HepG2 (cell line): ENCODE measurements around the gene LIPH. TPM values are rescaled to one million over a fixed set of nuclear protein-coding genes. Genes with fewer than 3 reads are reported as not detected.

Experiments used
- ATAC-seq: fragments of 200-7000 bp; cut with Tn5 transposase; 3 replicates; pipeline ENCODE4 v1.9.1; 2020; ENCODE audit warnings: mild to moderate bottlenecking, moderate library complexity
- BruUV-seq: library from RNA; stranded (reverse); fragments of 400-500 nt; replicated peaks from 2 replicates; lab custom pipeline; 2021; lab: Mats Ljungman, UMichigan
- CTCF ChIA-PET: fragments of 300-600 bp; formaldehyde crosslinking; extraction: SDS; loops from one replicate; lab custom pipeline; 2021; ENCODE audit warnings: low total read pairs, inconsistent platforms, low intra/inter-chr PET ratio; lab: Yijun Ruan, JAX
- POLR2A ChIA-PET: fragments of 350-600 bp; sonication (Branson Sonifier 250); formaldehyde crosslinking; loops from one replicate; lab custom pipeline; 2020; ENCODE audit warnings: antibody characterized with exemption, inconsistent platforms; lab: Yijun Ruan, JAX
- DNase-seq: peaks from one replicate; pipeline ENCODE4 v3.0.0-alpha.2; 2015; ENCODE audit warnings: low spot score
- FAIRE-seq: peaks from 3 replicates; lab custom pipeline; 2011; peaks lifted over from hg19 to GRCh38; lab: Jason Lieb, UNC
- H2AFZ ChIP-seq: one replicate; pipeline ENCODE4 v1.6.1; 2011; ENCODE audit warnings: low read length, inconsistent platforms
- H3K27ac ChIP-seq: fragments of 300-600 bp; 3 replicates; pipeline ENCODE4 v1.8.0; 2011; ENCODE audit warnings: mixed run types, mild to moderate bottlenecking, mixed read lengths, low read length, inconsistent platforms; ENCODE audit not compliant: insufficient read depth; ENCODE audit errors: extremely low read length
- H3K27me3 ChIP-seq, 2 experiments: fragments of 200-600 bp in 1 of 2; 2 replicates in 1 of 2; 3 replicates in 1 of 2; pipeline versions ENCODE4 v1.6.0 to v1.8.0; 2011; ENCODE audit warnings: low read length in 2 of 2, mild to moderate bottlenecking in 2 of 2, moderate library complexity in 2 of 2, inconsistent platforms in 1 of 2; ENCODE audit not compliant: insufficient read depth in 2 of 2, control insufficient read depth in 1 of 2
- H3K36me3 ChIP-seq, 2 experiments: fragments of 200-600 bp in 1 of 2; replicated peaks in 1 of 2; 2 replicates in 1 of 2; 3 replicates in 1 of 2; pipeline versions ENCODE4 v1.5.1 to v1.8.0; 2011; ENCODE audit warnings: low read length in 2 of 2, inconsistent platforms in 1 of 2; ENCODE audit not compliant: insufficient read depth in 2 of 2, control insufficient read depth in 1 of 2
- H3K4me1 ChIP-seq: 2 replicates; pipeline ENCODE4 v1.5.1; 2012; ENCODE audit warnings: low read length, inconsistent platforms; ENCODE audit not compliant: insufficient read depth
- H3K4me2 ChIP-seq: 2 replicates; pipeline ENCODE4 v1.6.0; 2011; ENCODE audit warnings: low read depth, low read length, inconsistent platforms
- H3K4me3 ChIP-seq, 3 experiments: fragments of 200-600 bp in 1 of 3; sonication (generic), shearing (Covaris generic) in 1 of 3; replicated peaks in 1 of 3; 2 replicates each; pipeline ENCODE4 v1.5.1; 2011 to 2016; ENCODE audit warnings: low read length in 3 of 3, inconsistent platforms in 2 of 3, low read depth in 2 of 3, mild to moderate bottlenecking in 2 of 3, control low read depth in 1 of 3, mixed read lengths in 1 of 3; ENCODE audit not compliant: insufficient read depth in 1 of 3
- H3K79me2 ChIP-seq: one replicate; pipeline ENCODE4 v1.6.1; 2011; ENCODE audit warnings: low read length, inconsistent platforms; ENCODE audit not compliant: insufficient read depth
- H3K9ac ChIP-seq: 2 replicates; pipeline ENCODE4 v1.6.0; 2011; ENCODE audit warnings: mild to moderate bottlenecking, low read depth, low read length, inconsistent platforms; ENCODE audit not compliant: insufficient read depth
- H3K9me3 ChIP-seq: 2 replicates; pipeline ENCODE4 v1.5.1; 2012; ENCODE audit warnings: mild to moderate bottlenecking, low read length
- H4K20me1 ChIP-seq: 2 replicates; pipeline ENCODE4 v1.6.0; 2011; ENCODE audit warnings: inconsistent platforms, mild to moderate bottlenecking, low read length, moderate library complexity; ENCODE audit not compliant: insufficient read depth
- EHMT2 ChIP-seq: fragments of 200-600 bp; sonication (generic); IDR thresholded peaks from 2 replicates; pipeline ENCODE4 v1.7.0; 2017; ENCODE audit warnings: antibody characterized with exemption, low read depth, low read length, borderline replicate concordance
- IKZF5 ChIP-seq: IDR thresholded peaks from 2 replicates; pipeline ENCODE4 v1.6.1; 2018; ENCODE audit warnings: missing genetic modification reagents, mild to moderate bottlenecking, missing compliant biosample characterization
- ISX ChIP-seq: sonication (generic); formaldehyde crosslinking; conservative IDR thresholded peaks from 2 replicates; pipeline ENCODE4 v1.5.0; 2020; ENCODE audit warnings: missing genetic modification reagents
- NCOA2 ChIP-seq: sonication (generic); formaldehyde crosslinking; IDR thresholded peaks from 2 replicates; pipeline ENCODE4 v1.8.0; 2022; ENCODE audit warnings: inconsistent platforms
- POGZ ChIP-seq: sonication (generic); formaldehyde crosslinking; IDR thresholded peaks from 2 replicates; pipeline ENCODE4 v1.4.0; 2020; ENCODE audit warnings: mild to moderate bottlenecking, missing genetic modification reagents
- PPARG ChIP-seq: conservative IDR thresholded peaks from 2 replicates; pipeline ENCODE4 v1.6.1; 2016; ENCODE audit warnings: missing biosample characterization, missing genetic modification reagents
- RFX5 ChIP-seq: IDR thresholded peaks from 2 replicates; pipeline ENCODE4 v1.6.1; 2011; ENCODE audit warnings: low read depth, low read length, improper control_type of control experiment
- SP140L ChIP-seq: sonication (generic); formaldehyde crosslinking; IDR thresholded peaks from 2 replicates; pipeline ENCODE4 v1.4.0; 2020; ENCODE audit warnings: missing genetic modification reagents, borderline replicate concordance
- SRSF9 ChIP-seq: fragments of 200-400 bp; formaldehyde crosslinking; IDR thresholded peaks from 2 replicates; pipeline ENCODE4 v1.6.1; 2018; ENCODE audit warnings: borderline replicate concordance, mild to moderate bottlenecking, low read depth, low read length; ENCODE audit not compliant: insufficient read depth, poor library complexity, severe bottlenecking
- ZBTB2 ChIP-seq: sonication (generic); formaldehyde crosslinking; IDR thresholded peaks from 2 replicates; pipeline ENCODE4 v1.8.0; 2022; ENCODE audit warnings: low read depth, missing genetic modification reagents
- ZIK1 ChIP-seq: sonication (generic); formaldehyde crosslinking; IDR thresholded peaks from 2 replicates; pipeline ENCODE4 v1.5.0; 2020; ENCODE audit warnings: mild to moderate bottlenecking, low read depth, missing genetic modification reagents, borderline replicate concordance
- ZNF235 ChIP-seq: sonication (generic); formaldehyde crosslinking; IDR thresholded peaks from 2 replicates; pipeline ENCODE4 v1.8.1; 2023; ENCODE audit warnings: mild to moderate bottlenecking, missing genetic modification reagents, borderline replicate concordance
- ZNF282 ChIP-seq: fragments of 450-650 bp; IDR thresholded peaks from 2 replicates; pipeline ENCODE4 v1.6.1; 2018; ENCODE audit not compliant: partially characterized antibody
- ZNF773 ChIP-seq: sonication (generic); formaldehyde crosslinking; IDR thresholded peaks from 2 replicates; pipeline ENCODE4 v1.4.0; 2020; ENCODE audit warnings: missing genetic modification reagents, borderline replicate concordance
- WGBS: methylation state at CpG from one replicate; pipeline ENCODE4 v1.1.6; 2017; ENCODE audit warnings: low lambda C conversion rate; 5-methylcytosine and 5-hydroxymethylcytosine counted together
- in situ Hi-C: cut with HindIII; loops from 2 replicates; pipeline ENCODE4 v1.10.0; 2017; ENCODE audit warnings: low pct_unique_long_range_greater_than_20kb; ENCODE audit not compliant: extremely low pct_ligation_motif_present
- intact Hi-C: fragments of 100-400 bp; cut with micrococcal nuclease; formaldehyde crosslinking; loops from one replicate; pipeline ENCODE4 v1.10.0; 2022; ENCODE audit not compliant: unreplicated experiment
- polyA plus RNA-seq, 8 experiments: library from polyadenylated mRNA; depleted of rRNA in 3 of 8; stranded (reverse) in 7 of 8; unstranded in 1 of 8; fragments of >200 nt; fragmentation: Illumina TruSeq in 4 of 8; extraction: Trizol in 4 of 8; gene quantifications; 2 replicates each; pipeline versions ENCODE4 v1.2.1 to v1.2.3, GENCODE V29; 2011 to 2016; ENCODE audit warnings: low read depth in 4 of 8, missing spikeins in 1 of 8, mixed read lengths in 1 of 8; ENCODE audit not compliant: insufficient read depth in 1 of 8
- total RNA-seq, 5 experiments: library from RNA; depleted of rRNA; stranded (reverse); fragments of >200 nt; fragmentation: Illumina TruSeq; extraction: Trizol; gene quantifications; 2 replicates each; pipeline ENCODE4 v1.2.3, GENCODE V29; 2016; ENCODE audit warnings: low read depth in 1 of 5
- TF ChIP-seq, protein P1 (sequence below): sonication (generic); formaldehyde crosslinking; IDR thresholded peaks from 2 replicates; pipeline ENCODE4 v1.4.0; 2020; ENCODE audit warnings: missing genetic modification reagents, mild to moderate bottlenecking, borderline replicate concordance
- TF ChIP-seq, protein P2 (sequence below): sonication (generic); formaldehyde crosslinking; IDR thresholded peaks from 2 replicates; pipeline ENCODE4 v1.5.0; 2020; ENCODE audit warnings: missing genetic modification reagents
- TF ChIP-seq, protein P3 (sequence below): sonication (generic); formaldehyde crosslinking; IDR thresholded peaks from 2 replicates; pipeline ENCODE4 v1.5.0; 2020; ENCODE audit warnings: missing genetic modification reagents, mild to moderate bottlenecking, borderline replicate concordance

Gene LIPH
- total and polyA plus RNA-seq, 2 of the 13 experiments (the other 11 are each of a cell fraction or from before 2014, with no cell fraction given), result 0.09 to 0.34 TPM

- Histone ChIP-seq H4K20me1 (no peaks in the 10 kb centered on the region; the same call in 1 of the 2 replicates), H3K27me3 (no peaks in the 10 kb centered on the region), H3K79me2 (no peaks in the 10 kb centered on the region), H3K4me1 (no peaks in the 10 kb centered on the region), H3K9ac (no peak overlapping the region), H3K27ac (no peak overlapping the region), H3K36me3 (peaks cover 18 to 69% of the 10 kb centered on the region in 2 experiments), H2AFZ (no peak overlapping the region), H3K4me3 (no peak overlapping the region), H3K9me3 (no peaks in the 10 kb centered on the region), H3K4me2 (no peak overlapping the region)
- no TSS peak for BruUV-seq
- ChIA-PET POLR2A (no interaction called here), CTCF (no interaction called here)
- in situ Hi-C loops, result no loop called here
- ATAC-seq (no peak), DNase-seq (no peak), FAIRE-seq (no peak)
- intact Hi-C loops, result no loop called here
- WGBS, result 97% methylated on average over 3 of the region's 3 CpGs
- no peak for TF ChIP-seq NCOA2 (CRISPR knock-in tag)
- TF ChIP-seq, protein P1, sequence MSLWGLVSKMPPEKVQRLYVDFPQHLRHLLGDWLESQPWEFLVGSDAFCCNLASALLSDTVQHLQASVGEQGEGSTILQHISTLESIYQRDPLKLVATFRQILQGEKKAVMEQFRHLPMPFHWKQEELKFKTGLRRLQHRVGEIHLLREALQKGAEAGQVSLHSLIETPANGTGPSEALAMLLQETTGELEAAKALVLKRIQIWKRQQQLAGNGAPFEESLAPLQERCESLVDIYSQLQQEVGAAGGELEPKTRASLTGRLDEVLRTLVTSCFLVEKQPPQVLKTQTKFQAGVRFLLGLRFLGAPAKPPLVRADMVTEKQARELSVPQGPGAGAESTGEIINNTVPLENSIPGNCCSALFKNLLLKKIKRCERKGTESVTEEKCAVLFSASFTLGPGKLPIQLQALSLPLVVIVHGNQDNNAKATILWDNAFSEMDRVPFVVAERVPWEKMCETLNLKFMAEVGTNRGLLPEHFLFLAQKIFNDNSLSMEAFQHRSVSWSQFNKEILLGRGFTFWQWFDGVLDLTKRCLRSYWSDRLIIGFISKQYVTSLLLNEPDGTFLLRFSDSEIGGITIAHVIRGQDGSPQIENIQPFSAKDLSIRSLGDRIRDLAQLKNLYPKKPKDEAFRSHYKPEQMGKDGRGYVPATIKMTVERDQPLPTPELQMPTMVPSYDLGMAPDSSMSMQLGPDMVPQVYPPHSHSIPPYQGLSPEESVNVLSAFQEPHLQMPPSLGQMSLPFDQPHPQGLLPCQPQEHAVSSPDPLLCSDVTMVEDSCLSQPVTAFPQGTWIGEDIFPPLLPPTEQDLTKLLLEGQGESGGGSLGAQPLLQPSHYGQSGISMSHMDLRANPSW (CRISPR knock-in tag), result no peak
- TF ChIP-seq ZBTB2 (CRISPR knock-in tag), result no peak
- no peak for TF ChIP-seq POGZ (CRISPR knock-in tag)
- TF ChIP-seq, protein P2, sequence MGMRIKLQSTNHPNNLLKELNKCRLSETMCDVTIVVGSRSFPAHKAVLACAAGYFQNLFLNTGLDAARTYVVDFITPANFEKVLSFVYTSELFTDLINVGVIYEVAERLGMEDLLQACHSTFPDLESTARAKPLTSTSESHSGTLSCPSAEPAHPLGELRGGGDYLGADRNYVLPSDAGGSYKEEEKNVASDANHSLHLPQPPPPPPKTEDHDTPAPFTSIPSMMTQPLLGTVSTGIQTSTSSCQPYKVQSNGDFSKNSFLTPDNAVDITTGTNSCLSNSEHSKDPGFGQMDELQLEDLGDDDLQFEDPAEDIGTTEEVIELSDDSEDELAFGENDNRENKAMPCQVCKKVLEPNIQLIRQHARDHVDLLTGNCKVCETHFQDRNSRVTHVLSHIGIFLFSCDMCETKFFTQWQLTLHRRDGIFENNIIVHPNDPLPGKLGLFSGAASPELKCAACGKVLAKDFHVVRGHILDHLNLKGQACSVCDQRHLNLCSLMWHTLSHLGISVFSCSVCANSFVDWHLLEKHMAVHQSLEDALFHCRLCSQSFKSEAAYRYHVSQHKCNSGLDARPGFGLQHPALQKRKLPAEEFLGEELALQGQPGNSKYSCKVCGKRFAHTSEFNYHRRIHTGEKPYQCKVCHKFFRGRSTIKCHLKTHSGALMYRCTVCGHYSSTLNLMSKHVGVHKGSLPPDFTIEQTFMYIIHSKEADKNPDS (CRISPR knock-in tag), result no peak
- no peak for TF ChIP-seq ZIK1 (CRISPR knock-in tag)
- no peak for TF ChIP-seq IKZF5
- no peak for TF ChIP-seq RFX5
- no peak for TF ChIP-seq ZNF235
- no peak for TF ChIP-seq ISX (CRISPR knock-in tag)
- TF ChIP-seq SRSF9, result no peak
- TF ChIP-seq ZNF282, result no peak
- TF ChIP-seq, protein P3, sequence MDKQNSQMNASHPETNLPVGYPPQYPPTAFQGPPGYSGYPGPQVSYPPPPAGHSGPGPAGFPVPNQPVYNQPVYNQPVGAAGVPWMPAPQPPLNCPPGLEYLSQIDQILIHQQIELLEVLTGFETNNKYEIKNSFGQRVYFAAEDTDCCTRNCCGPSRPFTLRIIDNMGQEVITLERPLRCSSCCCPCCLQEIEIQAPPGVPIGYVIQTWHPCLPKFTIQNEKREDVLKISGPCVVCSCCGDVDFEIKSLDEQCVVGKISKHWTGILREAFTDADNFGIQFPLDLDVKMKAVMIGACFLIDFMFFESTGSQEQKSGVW (CRISPR knock-in tag), result no peak
- no peak for TF ChIP-seq ZNF773 (CRISPR knock-in tag)
- no peak for TF ChIP-seq SP140L (CRISPR knock-in tag)
- no peak for TF ChIP-seq PPARG (CRISPR knock-in tag)
- TF ChIP-seq EHMT2, result no peak
Observed at GRCh38 chr3:185470323-185470722, 82.1 kb downstream of the LIPH start.
